HL-60 (cell line): ENCODE results near the gene ENGASE.

Experiments
- DNase-seq, 2 experiments: peaks; one replicate each; pipeline ENCODE4 v3.0.0-alpha.2; 2010 to 2020; ENCODE audit warnings: low read depth in 1 of 2, low spot score in 1 of 2
- H3K27ac ChIP-seq: fragments of 250-450 bp; sonication (Bioruptor Pico); replicated peaks from 2 replicates; pipeline ENCODE4 v1.5.1; 2020; ENCODE audit warnings: mild to moderate bottlenecking, moderate library complexity
- H3K27me3 ChIP-seq: fragments of 250-450 bp; sonication (Bioruptor Pico); 2 replicates; pipeline ENCODE4 v1.5.1; 2021; ENCODE audit warnings: mild to moderate bottlenecking, moderate library complexity; ENCODE audit not compliant: insufficient read depth, poor library complexity, severe bottlenecking
- H3K4me3 ChIP-seq: replicated peaks from 2 replicates; pipeline ENCODE4 v1.5.1; 2011; ENCODE audit warnings: mild to moderate bottlenecking, control low read depth, low read length; ENCODE audit not compliant: insufficient read depth
- GABPA ChIP-seq: IDR thresholded peaks from 2 replicates; pipeline ENCODE4 v1.6.1; 2012; ENCODE audit warnings: low read depth
- POLR2AphosphoS5 ChIP-seq: IDR thresholded peaks from 2 replicates; pipeline ENCODE4 v1.6.1; 2012; ENCODE audit warnings: low read depth
- REST ChIP-seq: IDR thresholded peaks from 2 replicates; pipeline ENCODE4 v1.6.1; 2012; ENCODE audit warnings: low read depth; ENCODE audit not compliant: insufficient replicate concordance
- SPI1 ChIP-seq: IDR thresholded peaks from 2 replicates; pipeline ENCODE4 v1.6.1; 2012; ENCODE audit warnings: low read depth, mild to moderate bottlenecking, borderline replicate concordance
- TF ChIP-seq, protein P1 (sequence below): IDR thresholded peaks from one replicate; pipeline ENCODE4 v1.5.1; 2011; ENCODE audit warnings: low read length, control low read depth, inconsistent platforms; ENCODE audit not compliant: insufficient read depth

The ENGASE gene

GRCh38 chr17:79064026-79064425, 10.6 kb upstream of the ENGASE start:
- Histone ChIP-seq H3K4me3 (no peak overlapping the region), H3K27ac (no peak overlapping the region), H3K27me3 (no peaks in the 10 kb centered on the region)
- no peak for DNase-seq
- TF ChIP-seq, protein P1, sequence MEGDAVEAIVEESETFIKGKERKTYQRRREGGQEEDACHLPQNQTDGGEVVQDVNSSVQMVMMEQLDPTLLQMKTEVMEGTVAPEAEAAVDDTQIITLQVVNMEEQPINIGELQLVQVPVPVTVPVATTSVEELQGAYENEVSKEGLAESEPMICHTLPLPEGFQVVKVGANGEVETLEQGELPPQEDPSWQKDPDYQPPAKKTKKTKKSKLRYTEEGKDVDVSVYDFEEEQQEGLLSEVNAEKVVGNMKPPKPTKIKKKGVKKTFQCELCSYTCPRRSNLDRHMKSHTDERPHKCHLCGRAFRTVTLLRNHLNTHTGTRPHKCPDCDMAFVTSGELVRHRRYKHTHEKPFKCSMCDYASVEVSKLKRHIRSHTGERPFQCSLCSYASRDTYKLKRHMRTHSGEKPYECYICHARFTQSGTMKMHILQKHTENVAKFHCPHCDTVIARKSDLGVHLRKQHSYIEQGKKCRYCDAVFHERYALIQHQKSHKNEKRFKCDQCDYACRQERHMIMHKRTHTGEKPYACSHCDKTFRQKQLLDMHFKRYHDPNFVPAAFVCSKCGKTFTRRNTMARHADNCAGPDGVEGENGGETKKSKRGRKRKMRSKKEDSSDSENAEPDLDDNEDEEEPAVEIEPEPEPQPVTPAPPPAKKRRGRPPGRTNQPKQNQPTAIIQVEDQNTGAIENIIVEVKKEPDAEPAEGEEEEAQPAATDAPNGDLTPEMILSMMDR = no peak
- TF ChIP-seq SPI1 = no peak
- TF ChIP-seq POLR2AphosphoS5 = no peak
- TF ChIP-seq GABPA = no peak
- no peak for TF ChIP-seq REST

DNA sequence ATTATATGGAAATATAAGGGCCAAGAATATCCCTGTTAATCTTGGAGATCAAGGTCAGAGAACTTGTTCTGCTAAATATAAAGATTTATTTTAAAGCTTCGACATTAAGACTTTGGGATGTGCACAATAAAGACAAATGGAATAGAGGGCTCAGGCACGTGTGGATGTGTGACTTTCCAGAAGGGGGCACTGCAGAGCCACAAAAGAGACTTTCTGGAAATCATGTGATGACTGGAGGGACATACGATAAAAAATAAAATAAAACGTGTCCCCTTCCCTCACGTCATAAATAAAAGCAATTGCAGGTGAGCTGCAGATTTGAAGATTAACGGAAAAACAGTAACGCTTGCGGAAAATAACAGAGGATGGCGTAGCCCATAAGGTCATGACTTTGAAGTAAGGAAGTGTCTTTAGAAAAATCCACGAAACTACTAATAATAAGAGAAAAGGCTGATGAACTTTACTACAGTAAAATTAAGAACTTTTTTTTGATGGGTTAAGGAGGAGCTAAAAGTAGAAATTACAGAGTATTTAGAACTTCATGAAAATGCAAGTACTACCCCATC, 9.4 kb upstream of the ENGASE start:
- Histone ChIP-seq H3K27me3 (no peaks in the 10 kb centered on the region), H3K4me3 (no peak overlapping the region), H3K27ac (no peak overlapping the region)
- peak in 1 of 2 experiments; percentile 50 for DNase-seq
- TF ChIP-seq GABPA = no peak
- TF ChIP-seq, protein P1 = peak; percentile 3
- TF ChIP-seq SPI1 = no peak

DNA sequence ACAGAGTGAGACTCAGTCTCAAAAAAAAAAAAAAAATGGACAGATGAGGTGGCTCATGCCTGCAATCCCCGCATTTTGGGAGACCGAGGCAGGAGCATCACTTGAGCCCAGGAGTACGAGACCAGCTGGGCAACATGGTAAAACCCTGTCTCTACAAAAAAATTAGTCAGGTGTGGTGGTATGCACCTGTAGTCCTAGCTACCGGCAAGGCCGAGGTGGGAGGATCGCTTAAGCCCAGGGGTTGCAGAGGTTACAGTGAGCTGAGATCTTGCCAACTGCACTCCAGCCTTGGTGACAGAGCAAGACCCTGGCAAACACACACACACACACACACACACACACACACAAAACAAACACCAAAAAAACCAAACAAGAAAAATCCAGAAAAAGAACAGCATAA, 7.7 kb upstream of the ENGASE start:
- Histone ChIP-seq H3K27me3 (no peaks in the 10 kb centered on the region), H3K4me3 (no peak overlapping the region), H3K27ac (no peak overlapping the region)
- no peak for DNase-seq
- TF ChIP-seq, protein P1 = no peak
- no peak for TF ChIP-seq POLR2AphosphoS5
- no peak for TF ChIP-seq SPI1
- no peak for TF ChIP-seq REST
- no peak for TF ChIP-seq GABPA

DNA sequence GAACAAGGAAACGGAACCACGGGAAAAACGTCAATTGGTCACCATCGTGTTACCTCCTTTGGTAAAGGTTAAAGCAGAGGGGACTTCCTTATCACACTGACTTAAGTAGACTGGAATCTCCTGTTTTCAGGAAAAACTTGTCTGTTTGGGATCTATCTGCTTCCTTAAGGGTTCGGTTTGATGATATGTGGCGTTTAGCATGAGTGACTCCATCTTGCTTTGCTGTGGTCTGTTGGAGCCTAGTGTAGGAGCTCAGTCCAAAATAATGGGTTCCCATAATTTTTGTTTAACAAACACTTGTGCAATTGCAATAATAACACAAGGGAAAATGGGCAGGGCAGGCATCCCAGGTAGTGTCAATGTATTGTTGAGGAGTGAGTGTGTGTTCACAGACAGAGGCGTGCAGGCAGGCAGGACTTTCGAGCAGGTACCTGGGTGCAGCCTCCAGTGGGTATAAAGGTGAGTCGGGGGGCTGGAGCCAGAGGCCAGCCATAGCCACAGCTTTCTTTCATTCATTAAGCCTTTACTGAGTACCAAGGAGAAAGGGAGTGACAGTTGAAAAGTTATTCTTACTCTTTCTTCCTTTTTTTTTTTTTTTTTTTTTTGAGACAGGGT, 4.3 kb upstream of the ENGASE start:
- DNase-seq = no peak
- TF ChIP-seq GABPA = no peak
- TF ChIP-seq, protein P1 = no peak
- no peak for TF ChIP-seq POLR2AphosphoS5
- TF ChIP-seq REST = no peak
- no peak for TF ChIP-seq SPI1
- H3K27ac ChIP-seq = no peak overlapping the region
- H3K27me3 ChIP-seq = no peaks in the 10 kb centered on the region
- no peak overlapping the region for H3K4me3 ChIP-seq
